HEK293T (cell line): ENCODE data around the gene ZPBP2.

ENCODE experiments used
- CTCF ChIA-PET: fragments of 350-600 bp; formaldehyde crosslinking; extraction: SDS; loops from one replicate; lab custom pipeline; 2021; ENCODE audit warnings: antibody characterized with exemption, inconsistent platforms; lab: Yijun Ruan, JAX
- POLR2A ChIA-PET: fragments of 350-600 bp; formaldehyde crosslinking; extraction: SDS; loops from one replicate; lab custom pipeline; 2020; ENCODE audit warnings: antibody characterized with exemption, inconsistent platforms; lab: Yijun Ruan, JAX
- DNase-seq: peaks from one replicate; pipeline ENCODE4 v3.0.0; 2012; ENCODE audit warnings: mixed read lengths; ENCODE audit errors: extremely low spot score
- ARNT ChIP-seq: fragments of 450-650 bp; IDR thresholded peaks from 2 replicates; pipeline ENCODE4 v1.6.1; 2017; ENCODE audit warnings: mild to moderate bottlenecking
- BHLHE40 ChIP-seq: fragments of 450-650 bp; IDR thresholded peaks from 2 replicates; pipeline ENCODE4 v1.6.1; 2016; ENCODE audit warnings: mild to moderate bottlenecking, moderate library complexity, borderline replicate concordance
- CTBP1 ChIP-seq: fragments of 450-650 bp; IDR thresholded peaks from 2 replicates; pipeline ENCODE4 v1.6.1; 2016; ENCODE audit warnings: borderline replicate concordance
- ELF4 ChIP-seq: fragments of 450-650 bp; IDR thresholded peaks from 2 replicates; pipeline ENCODE4 v1.6.1; 2017; ENCODE audit warnings: antibody characterized with exemption
- FOXA1 ChIP-seq: fragments of 450-650 bp; IDR thresholded peaks from 2 replicates; pipeline ENCODE4 v1.6.1; 2016; ENCODE audit warnings: mild to moderate bottlenecking
- FOXK2 ChIP-seq: fragments of 450-650 bp; IDR thresholded peaks from 2 replicates; pipeline ENCODE4 v1.6.1; 2016; ENCODE audit warnings: mild to moderate bottlenecking
- FOXM1 ChIP-seq: fragments of 450-650 bp; IDR thresholded peaks from 2 replicates; pipeline ENCODE4 v1.6.1; 2017; ENCODE audit warnings: mild to moderate bottlenecking, borderline replicate concordance
- HDGF ChIP-seq: fragments of 450-650 bp; IDR thresholded peaks from 2 replicates; pipeline ENCODE4 v1.6.1; 2017; ENCODE audit warnings: antibody characterized with exemption, borderline replicate concordance
- L3MBTL2 ChIP-seq: fragments of 450-650 bp; conservative IDR thresholded peaks from 2 replicates; pipeline ENCODE4 v1.6.1; 2016; ENCODE audit warnings: mild to moderate bottlenecking
- LEF1 ChIP-seq: fragments of 450-650 bp; IDR thresholded peaks from 2 replicates; pipeline ENCODE4 v1.6.1; 2017; ENCODE audit warnings: mild to moderate bottlenecking, borderline replicate concordance
- NFRKB ChIP-seq: fragments of 450-650 bp; IDR thresholded peaks from 2 replicates; pipeline ENCODE4 v1.6.1; 2016; ENCODE audit warnings: mild to moderate bottlenecking, moderate library complexity
- SP1 ChIP-seq: fragments of 450-650 bp; IDR thresholded peaks from 2 replicates; pipeline ENCODE4 v1.6.1; 2017
- SUZ12 ChIP-seq: fragments of 450-650 bp; IDR thresholded peaks from 2 replicates; pipeline ENCODE4 v1.6.1; 2016; ENCODE audit warnings: mild to moderate bottlenecking
- TARDBP ChIP-seq: fragments of 450-650 bp; IDR thresholded peaks from 2 replicates; pipeline ENCODE4 v1.6.1; 2016
- ZNF384 ChIP-seq: fragments of 450-650 bp; IDR thresholded peaks from 2 replicates; pipeline ENCODE4 v1.6.1; 2016
- TF ChIP-seq, protein P1 (sequence below): fragments of 450-650 bp; IDR thresholded peaks from 2 replicates; pipeline ENCODE4 v1.6.1; 2016

ZPBP2 gene

GRCh38 chr17:39919087-39919683 lies 51.2 kb downstream of the ZPBP2 start:
- POLR2A ChIA-PET, result no interaction called here
- no peak for DNase-seq
- CTCF ChIA-PET, result interaction anchor here (0.9 kb wide), 1 partner anchor 9 kb away, joined by 3 read pairs; no protein-coding TSS in a partner anchor
- TF ChIP-seq TARDBP, result no peak
- TF ChIP-seq L3MBTL2, result no peak
- TF ChIP-seq ARNT, result no peak
- no peak for TF ChIP-seq FOXK2

GRCh38 chr17:39920218-39921210 lies 52.5 kb downstream of the ZPBP2 start:
- no peak for DNase-seq
- ChIA-PET CTCF (no interaction called here), POLR2A (interaction anchor here (0.7 kb wide), 1 partner anchor 60 kb away, joined by 3 read pairs; the partner anchor contains the start of gene PSMD3)
- TF ChIP-seq, protein P1, sequence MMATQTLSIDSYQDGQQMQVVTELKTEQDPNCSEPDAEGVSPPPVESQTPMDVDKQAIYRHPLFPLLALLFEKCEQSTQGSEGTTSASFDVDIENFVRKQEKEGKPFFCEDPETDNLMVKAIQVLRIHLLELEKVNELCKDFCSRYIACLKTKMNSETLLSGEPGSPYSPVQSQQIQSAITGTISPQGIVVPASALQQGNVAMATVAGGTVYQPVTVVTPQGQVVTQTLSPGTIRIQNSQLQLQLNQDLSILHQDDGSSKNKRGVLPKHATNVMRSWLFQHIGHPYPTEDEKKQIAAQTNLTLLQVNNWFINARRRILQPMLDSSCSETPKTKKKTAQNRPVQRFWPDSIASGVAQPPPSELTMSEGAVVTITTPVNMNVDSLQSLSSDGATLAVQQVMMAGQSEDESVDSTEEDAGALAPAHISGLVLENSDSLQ, result no peak
- TF ChIP-seq ZNF384 (no peak), BHLHE40 (no peak), NFRKB (no peak), LEF1 (no peak), SUZ12 (no peak), FOXK2 (no peak), ELF4 (no peak), L3MBTL2 (no peak), CTBP1 (no peak), SP1 (no peak), FOXA1 (no peak)

DNA sequence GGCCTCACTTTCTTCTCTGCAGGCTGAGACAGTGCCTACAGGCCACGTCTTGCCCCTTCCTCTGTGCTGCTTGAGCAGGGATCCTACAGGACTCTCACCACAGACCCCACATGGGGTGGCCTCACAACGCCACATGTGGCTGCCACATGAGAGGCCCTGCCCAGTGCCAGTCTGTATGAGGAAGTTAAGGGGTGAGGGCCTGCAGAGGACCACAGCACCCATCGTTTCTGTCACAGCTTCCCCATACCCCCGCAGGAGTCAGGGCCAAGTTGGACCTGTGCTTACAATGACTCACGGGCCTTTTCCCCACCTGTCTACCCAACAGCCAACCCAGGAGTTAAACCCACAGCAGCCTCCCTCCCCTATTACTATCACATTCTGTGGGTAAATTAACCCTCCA lies 53.3 kb downstream of the ZPBP2 start:
- no peak for DNase-seq
- TF ChIP-seq HDGF, result no peak
- ChIA-PET POLR2A (no interaction called here), CTCF (no interaction called here)

- POLR2A ChIA-PET, result no interaction called here
- CTCF ChIA-PET, result interaction anchor here (1.0 kb wide), 1 partner anchor 37 kb away, joined by 3 read pairs; no protein-coding TSS in a partner anchor
- DNase-seq, result no peak
- TF ChIP-seq HDGF (no peak), ZNF384 (no peak), FOXK2 (no peak), SUZ12 (no peak), ARNT (no peak), BHLHE40 (no peak), FOXA1 (no peak), TARDBP (no peak), ELF4 (no peak), LEF1 (no peak), L3MBTL2 (no peak), SP1 (no peak), FOXM1 (no peak), CTBP1 (no peak)
- TF ChIP-seq, protein P1, result no peak
These were observed 54.0 kb downstream of the ZPBP2 start for GRCh38 chr17:39922006-39922405.

- no peak for DNase-seq
- CTCF ChIA-PET, result interaction anchor here (1.0 kb wide), 1 partner anchor 35 kb away, joined by 3 read pairs; no protein-coding TSS in a partner anchor
- POLR2A ChIA-PET, result no interaction called here
- no peak for TF ChIP-seq HDGF
- TF ChIP-seq FOXA1, result no peak
- TF ChIP-seq LEF1, result no peak
- no peak for TF ChIP-seq CTBP1
- TF ChIP-seq FOXK2, result no peak
- TF ChIP-seq SUZ12, result no peak
- TF ChIP-seq NFRKB, result no peak
- TF ChIP-seq, protein P1, result no peak
- TF ChIP-seq SP1, result no peak
- TF ChIP-seq TARDBP, result no peak
- TF ChIP-seq BHLHE40, result no peak
- TF ChIP-seq ARNT, result no peak
- no peak for TF ChIP-seq L3MBTL2
- no peak for TF ChIP-seq FOXM1
- TF ChIP-seq ZNF384, result no peak
- no peak for TF ChIP-seq ELF4
These were observed 55.2 kb downstream of the ZPBP2 start for GRCh38 chr17:39923230-39923629.
